Natural killer cell (primary cell): Measurements from ENCODE around the gene SLIT1. TPM values are rescaled to one million over a fixed set of nuclear protein-coding genes. Genes with fewer than 3 reads are reported as not detected.

Experiments
- ATAC-seq, 3 donors: fragments of 150-1000 bp in 2 of 3; fragments of 200-7000 bp in 1 of 3; cut with Tn5 transposase; 1 replicate in 1 of 3; 2 replicates in 2 of 3; pipeline ENCODE4 v1.10.0; 2021; ENCODE audit warnings: mild to moderate bottlenecking in 2 of 3, moderate library complexity in 2 of 3
- DNase-seq, 2 donors: peaks; one replicate each; pipeline versions ENCODE4 v3.0.0 to v3.0.0-alpha.2; 2013 to 2021; ENCODE audit warnings: mixed read lengths in 1 of 2
- H3K27ac ChIP-seq: one replicate; pipeline ENCODE4 v1.5.1; 2013; ENCODE audit warnings: mild to moderate bottlenecking, low read length
- H3K27me3 ChIP-seq: one replicate; pipeline ENCODE4 v1.6.1; 2013; ENCODE audit warnings: low read length; ENCODE audit not compliant: control insufficient read depth, insufficient read depth
- H3K36me3 ChIP-seq: one replicate; pipeline ENCODE4 v1.6.1; 2013; ENCODE audit warnings: low read length; ENCODE audit not compliant: control insufficient read depth, insufficient read depth
- H3K4me1 ChIP-seq: one replicate; pipeline ENCODE4 v1.6.1; 2013; ENCODE audit warnings: low read length; ENCODE audit not compliant: control insufficient read depth, insufficient read depth
- H3K4me3 ChIP-seq: one replicate; pipeline ENCODE4 v1.5.1; 2013; ENCODE audit warnings: low read length
- H3K9me3 ChIP-seq: one replicate; pipeline ENCODE4 v1.6.1; 2013; ENCODE audit warnings: low read length; ENCODE audit not compliant: control insufficient read depth, insufficient read depth
- H3K27ac Mint-ChIP-seq, 2 donors: one replicate each; pipeline ENCODE4 v1.8.0; 2022; ENCODE audit warnings: mild to moderate bottlenecking in 2 of 2, mixed read lengths in 2 of 2, moderate library complexity in 1 of 2
- H3K27me3 Mint-ChIP-seq, 2 donors: one replicate each; pipeline ENCODE4 v1.8.0; 2022; ENCODE audit warnings: low read depth in 2 of 2, mixed read lengths in 2 of 2
- H3K36me3 Mint-ChIP-seq: one replicate; pipeline ENCODE4 v1.8.0; 2022; ENCODE audit warnings: mixed read lengths
- H3K4me1 Mint-ChIP-seq, 2 donors: one replicate each; pipeline ENCODE4 v1.8.0; 2022; ENCODE audit warnings: mixed read lengths in 2 of 2
- H3K4me3 Mint-ChIP-seq: one replicate; pipeline ENCODE4 v1.8.0; 2022; ENCODE audit warnings: mild to moderate bottlenecking, moderate library complexity, mixed read lengths
- H3K9me3 Mint-ChIP-seq, 2 donors: one replicate each; pipeline ENCODE4 v1.8.0; 2022; ENCODE audit warnings: mixed read lengths in 2 of 2
- WGBS: methylation state at CpG from one replicate; pipeline ENCODE4 v1.1.7; 2013; ENCODE audit warnings: missing lambda C conversion rate; ENCODE audit not compliant: insufficient coverage; 5-methylcytosine and 5-hydroxymethylcytosine counted together
- intact Hi-C: fragments of 100-400 bp; cut with micrococcal nuclease; formaldehyde crosslinking; loops from one replicate; pipeline ENCODE4 v1.14.2; 2022
- total RNA-seq, 4 donors: library from RNA; stranded (reverse); fragments of 120-200 nt in 1 of 4; gene quantifications; one replicate each; pipeline versions ENCODE4 v1.2.3 to v1.2.4, GENCODE V29; 2013 to 2022
- TF ChIP-seq, protein P1 (sequence below): fragments of 200-600 bp; IDR thresholded peaks from one replicate; pipeline ENCODE4 v1.8.0; 2022; ENCODE audit warnings: antibody characterized with exemption

SLIT1 gene
- total RNA-seq, 3 donors from 2014 or later (not counting 1 experiment from before 2014, with no cell fraction given): 0.28 to 1.5 (median 1.1) TPM

GRCh38 chr10:97100657-97101056 is 85.1 kb downstream of the SLIT1 start:
- H3K36me3 Mint-ChIP-seq: no peaks in the 10 kb centered on the region
- H3K4me3 Mint-ChIP-seq: no peak overlapping the region
- intact Hi-C loops: no loop called here
- TF ChIP-seq, protein P1, sequence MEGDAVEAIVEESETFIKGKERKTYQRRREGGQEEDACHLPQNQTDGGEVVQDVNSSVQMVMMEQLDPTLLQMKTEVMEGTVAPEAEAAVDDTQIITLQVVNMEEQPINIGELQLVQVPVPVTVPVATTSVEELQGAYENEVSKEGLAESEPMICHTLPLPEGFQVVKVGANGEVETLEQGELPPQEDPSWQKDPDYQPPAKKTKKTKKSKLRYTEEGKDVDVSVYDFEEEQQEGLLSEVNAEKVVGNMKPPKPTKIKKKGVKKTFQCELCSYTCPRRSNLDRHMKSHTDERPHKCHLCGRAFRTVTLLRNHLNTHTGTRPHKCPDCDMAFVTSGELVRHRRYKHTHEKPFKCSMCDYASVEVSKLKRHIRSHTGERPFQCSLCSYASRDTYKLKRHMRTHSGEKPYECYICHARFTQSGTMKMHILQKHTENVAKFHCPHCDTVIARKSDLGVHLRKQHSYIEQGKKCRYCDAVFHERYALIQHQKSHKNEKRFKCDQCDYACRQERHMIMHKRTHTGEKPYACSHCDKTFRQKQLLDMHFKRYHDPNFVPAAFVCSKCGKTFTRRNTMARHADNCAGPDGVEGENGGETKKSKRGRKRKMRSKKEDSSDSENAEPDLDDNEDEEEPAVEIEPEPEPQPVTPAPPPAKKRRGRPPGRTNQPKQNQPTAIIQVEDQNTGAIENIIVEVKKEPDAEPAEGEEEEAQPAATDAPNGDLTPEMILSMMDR: no peak
- Histone ChIP-seq H3K4me1 (peaks cover 27% of the 10 kb centered on the region), H3K36me3 (no peaks in the 10 kb centered on the region), H3K27ac (no peak overlapping the region), H3K9me3 (no peaks in the 10 kb centered on the region), H3K4me3 (no peak overlapping the region), H3K27me3 (no peaks in the 10 kb centered on the region)
- ATAC-seq (no peak), DNase-seq (no peak)
- H3K4me1 Mint-ChIP-seq: peaks cover 29 to 32% of the 10 kb centered on the region in 2 donors
- H3K27me3 Mint-ChIP-seq: peaks cover 15 to 23% of the 10 kb centered on the region in 2 donors
- H3K27ac Mint-ChIP-seq: no peak overlapping the region
- WGBS: 91% methylated on average over 9 of the region's 9 CpGs
- H3K9me3 Mint-ChIP-seq: no peaks in the 10 kb centered on the region

- Mint-ChIP-seq H3K36me3 (no peaks in the 10 kb centered on the region), H3K4me3 (no peak overlapping the region), H3K4me1 (peaks cover 36 to 40% of the 10 kb centered on the region in 2 donors), H3K9me3 (no peaks in the 10 kb centered on the region), H3K27ac (no peak overlapping the region), H3K27me3 (peaks cover 15 to 23% of the 10 kb centered on the region in 2 donors)
- Histone ChIP-seq H3K9me3 (no peaks in the 10 kb centered on the region), H3K27ac (no peak overlapping the region), H3K4me1 (peaks cover 35% of the 10 kb centered on the region), H3K4me3 (no peak overlapping the region), H3K27me3 (no peaks in the 10 kb centered on the region), H3K36me3 (no peaks in the 10 kb centered on the region)
- intact Hi-C loops: no loop called here
- no peak for DNase-seq
- TF ChIP-seq, protein P1: no peak
- ATAC-seq: no peak
- 88% methylated on average over 4 of the region's 5 CpGs for WGBS
Observed at GRCh38 chr10:97099868-97100267, 85.9 kb downstream of the SLIT1 start.

- H3K9me3 ChIP-seq: no peaks in the 10 kb centered on the region
- ATAC-seq (no peak), DNase-seq (no peak)
- intact Hi-C loops: no loop called here
- no peak overlapping the region for H3K4me3 Mint-ChIP-seq
- H3K27me3 Mint-ChIP-seq: peaks cover 14 to 23% of the 10 kb centered on the region in 2 donors
- no peak overlapping the region for H3K27ac ChIP-seq
- H3K36me3 Mint-ChIP-seq: no peaks in the 10 kb centered on the region
- H3K9me3 Mint-ChIP-seq: no peaks in the 10 kb centered on the region
- no peaks in the 10 kb centered on the region for H3K27me3 ChIP-seq
- TF ChIP-seq, protein P1: no peak
- H3K4me1 Mint-ChIP-seq: peaks cover 36 to 41% of the 10 kb centered on the region in 2 donors
- no peak overlapping the region for H3K4me3 ChIP-seq
- no peak overlapping the region for H3K27ac Mint-ChIP-seq
- no peaks in the 10 kb centered on the region for H3K36me3 ChIP-seq
- 85% methylated on average over 8 of the region's 8 CpGs for WGBS
- peaks cover 42% of the 10 kb centered on the region for H3K4me1 ChIP-seq
Observed at GRCh38 chr10:97099089-97099488, 86.7 kb downstream of the SLIT1 start.

DNA sequence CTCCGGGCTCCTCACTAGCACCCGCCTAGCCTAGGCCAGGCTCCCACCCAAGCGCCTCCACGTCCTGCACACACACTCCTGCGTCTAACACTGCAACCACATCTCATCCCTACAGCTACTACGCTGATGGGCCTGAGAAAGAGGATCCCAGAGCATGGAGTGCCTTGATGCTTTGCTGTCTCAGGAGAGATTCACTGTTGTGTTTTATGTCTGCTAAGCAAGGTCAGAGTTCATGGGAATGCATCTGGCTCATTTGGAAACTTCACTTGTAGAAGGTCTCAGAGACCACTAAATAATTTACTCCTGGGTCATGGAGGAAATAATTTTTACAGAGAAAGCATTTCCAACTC is 88.7 kb downstream of the SLIT1 start:
- Histone ChIP-seq H3K36me3 (no peaks in the 10 kb centered on the region), H3K9me3 (no peaks in the 10 kb centered on the region), H3K27ac (no peak overlapping the region), H3K4me3 (no peak overlapping the region), H3K27me3 (no peaks in the 10 kb centered on the region), H3K4me1 (peaks cover 50% of the 10 kb centered on the region)
- intact Hi-C loops: loop anchor here (2.0 kb wide), 1 partner anchor 16 kb away; no protein-coding TSS in a partner anchor
- peak overlapping the region; percentile 56 to 78 for H3K27ac Mint-ChIP-seq
- TF ChIP-seq, protein P1: no peak
- WGBS: 44% methylated on average over 6 of the region's 6 CpGs
- H3K27me3 Mint-ChIP-seq: peaks cover 22 to 30% of the 10 kb centered on the region in 2 donors
- H3K4me1 Mint-ChIP-seq: peaks cover 36 to 41% of the 10 kb centered on the region in 2 donors
- ATAC-seq (peak in 1 of 3 donors; percentile 11), DNase-seq (no peak)
- H3K36me3 Mint-ChIP-seq: no peaks in the 10 kb centered on the region
- H3K9me3 Mint-ChIP-seq: no peaks in the 10 kb centered on the region
- peak overlapping the region; percentile 79 for H3K4me3 Mint-ChIP-seq
